Measurements from ENCODE around the gene RAP2A.

RAP2A gene

DNA sequence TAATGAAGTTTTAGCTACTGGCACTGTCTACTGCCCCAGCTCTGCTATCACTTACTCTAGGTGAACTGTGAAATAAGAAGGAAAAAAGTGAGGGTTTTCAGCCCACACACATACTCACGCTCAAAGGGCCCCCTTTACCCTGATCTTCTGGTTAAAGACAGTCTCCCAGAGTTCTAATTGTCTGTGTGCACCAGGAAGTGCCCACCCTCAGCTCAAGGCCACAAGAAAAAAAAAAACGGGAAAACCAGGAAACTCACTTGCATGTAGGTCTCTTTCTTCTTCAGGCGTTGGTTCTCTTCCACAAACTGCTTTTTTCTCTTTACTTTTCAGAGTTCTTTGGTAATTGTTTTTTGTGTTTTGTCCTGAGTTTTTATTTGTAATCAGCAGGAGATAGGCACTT lies 22.1 kb downstream of the RAP2A start:
- no peak for DNase-seq

DNA sequence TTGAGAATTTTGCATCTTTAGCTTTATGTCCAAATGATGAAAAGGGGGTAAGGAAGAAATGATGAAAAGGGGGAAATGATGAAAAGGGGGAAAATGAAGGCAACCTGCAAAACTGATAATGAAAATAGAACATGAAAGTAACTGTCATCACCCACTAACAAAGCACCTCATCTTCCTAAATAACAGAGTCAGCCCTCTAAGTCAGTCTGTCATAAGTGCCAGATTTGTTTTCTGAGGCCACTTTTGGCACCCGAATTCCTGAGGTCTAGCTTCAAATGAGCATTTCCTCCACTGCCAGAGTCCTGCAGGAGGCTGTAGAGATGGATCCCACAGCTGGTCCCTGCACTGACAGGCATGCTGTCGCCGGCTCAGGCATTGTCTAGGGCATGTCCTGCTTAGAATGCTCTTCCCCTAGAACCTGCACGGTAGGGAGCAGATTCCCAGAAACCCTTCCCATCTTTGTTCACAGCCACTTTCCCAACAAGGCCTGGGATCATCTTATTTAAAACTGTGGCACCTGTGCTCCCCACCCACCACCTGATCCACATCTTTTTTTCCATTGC lies 25.3 kb downstream of the RAP2A start:
- no peak for DNase-seq

DNA sequence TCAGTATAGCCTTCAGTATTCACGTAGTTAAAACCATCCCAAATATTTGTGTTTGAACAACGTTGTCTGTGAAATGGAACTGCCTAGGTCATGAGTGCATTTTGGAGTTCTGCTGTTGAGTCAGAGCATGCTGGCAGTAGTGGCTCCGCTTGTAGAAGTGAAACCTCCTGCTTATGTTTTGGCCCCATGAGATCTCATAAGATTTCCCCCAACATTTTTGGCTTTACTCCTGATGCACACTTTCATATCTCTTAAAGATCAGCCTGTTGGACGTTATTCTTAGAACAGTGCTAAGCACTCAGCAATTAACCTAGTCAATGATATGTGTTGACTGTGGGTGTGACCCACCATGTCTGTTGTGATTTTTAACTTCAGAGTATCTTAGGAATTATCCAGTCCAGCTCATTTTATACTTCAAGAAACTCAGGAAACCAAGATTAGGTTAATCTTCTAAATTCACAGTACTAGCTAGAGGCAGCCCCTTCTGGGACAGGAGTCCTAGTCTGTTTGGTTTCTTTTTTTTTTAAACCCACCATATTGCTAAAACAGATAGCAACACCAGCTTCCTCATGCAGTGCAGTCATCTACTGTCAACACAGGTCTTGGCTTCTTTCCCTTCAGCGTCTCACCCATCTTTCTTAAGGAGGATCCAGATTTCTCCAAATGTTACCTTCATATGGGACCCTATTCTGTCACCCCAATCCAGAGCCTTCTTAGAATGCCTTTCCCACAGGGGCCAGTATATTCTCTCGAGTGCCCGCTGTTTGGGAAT lies 26.2 kb downstream of the RAP2A start:
- DNase-seq = no peak

DNA sequence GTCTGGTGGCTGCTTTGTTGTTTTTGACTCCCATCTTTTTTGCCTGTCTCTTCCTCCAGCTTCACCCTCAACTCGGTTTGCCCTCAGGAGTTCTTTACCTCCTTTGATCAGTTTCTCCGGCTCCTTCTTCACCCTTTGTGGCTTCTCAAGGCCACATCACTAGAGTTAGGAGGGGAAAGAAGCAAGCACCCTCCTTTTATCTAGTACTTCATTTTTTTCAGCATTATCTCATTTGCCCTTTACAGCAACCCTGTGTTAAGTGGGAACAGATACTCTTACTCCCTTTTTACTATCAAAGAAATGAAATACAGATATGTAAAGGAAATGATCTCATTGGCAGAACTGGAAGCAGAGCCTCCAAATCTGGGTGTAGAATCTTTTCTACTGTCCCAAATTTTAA lies 26.9 kb downstream of the RAP2A start:
- DNase-seq = no peak

DNA sequence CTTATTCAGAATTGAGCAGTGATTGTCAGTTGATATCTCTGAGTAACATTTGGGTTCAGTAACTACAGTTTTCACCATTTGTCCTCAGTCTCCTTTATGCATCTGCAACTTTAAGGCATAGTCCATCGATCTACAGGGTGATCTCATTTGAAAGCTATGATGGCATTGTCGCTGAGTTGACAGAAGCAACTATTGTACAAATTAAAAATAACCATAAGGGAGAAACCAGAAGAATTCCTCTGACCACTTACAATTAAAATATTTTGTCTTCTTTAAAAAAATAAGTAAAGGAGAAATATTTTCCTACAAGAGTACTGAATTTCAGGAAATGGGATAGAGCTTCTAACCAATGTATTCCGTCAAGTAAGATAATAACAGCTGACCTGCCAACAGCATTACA lies 30.6 kb downstream of the RAP2A start:
- DNase-seq = no peak

DNA sequence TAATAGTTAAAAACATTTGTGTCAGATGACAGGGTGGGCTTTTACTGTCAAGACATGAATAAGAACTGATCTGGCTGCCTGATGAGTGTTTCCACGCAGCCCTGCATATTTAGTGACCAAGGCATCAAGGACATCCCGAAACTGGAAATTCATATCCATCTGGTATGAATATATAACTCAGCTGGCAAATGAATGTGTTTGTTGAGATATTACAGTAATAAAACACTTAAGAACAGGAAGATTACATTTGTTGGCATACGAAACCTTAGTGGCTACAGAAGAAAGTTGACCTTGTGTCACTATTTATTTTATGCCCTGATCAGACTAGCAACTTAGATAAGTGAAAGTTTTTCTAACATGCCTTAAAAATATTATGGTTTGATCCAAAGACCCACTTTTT lies 32.8 kb downstream of the RAP2A start:
- no peak for DNase-seq

DNA sequence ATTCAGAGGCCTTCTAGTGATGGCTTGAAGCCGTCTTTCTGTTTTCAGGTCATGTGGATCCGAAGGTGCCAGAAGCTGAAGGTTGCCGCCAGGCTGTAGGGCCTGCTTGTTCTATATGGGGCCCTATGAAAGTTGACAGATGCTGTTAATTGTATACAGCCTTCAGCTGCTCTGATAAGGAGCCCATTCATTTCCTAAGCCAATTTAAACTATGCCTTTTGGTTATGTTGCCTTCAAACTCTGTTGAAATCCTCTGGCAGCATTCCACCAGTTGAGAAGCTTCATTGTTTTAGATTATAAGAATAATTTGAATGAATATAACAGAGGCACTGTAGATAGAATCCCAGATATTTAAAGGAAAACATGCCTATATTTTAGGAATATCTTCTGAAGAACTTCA lies 34.4 kb downstream of the RAP2A start:
- no peak for DNase-seq

DNA sequence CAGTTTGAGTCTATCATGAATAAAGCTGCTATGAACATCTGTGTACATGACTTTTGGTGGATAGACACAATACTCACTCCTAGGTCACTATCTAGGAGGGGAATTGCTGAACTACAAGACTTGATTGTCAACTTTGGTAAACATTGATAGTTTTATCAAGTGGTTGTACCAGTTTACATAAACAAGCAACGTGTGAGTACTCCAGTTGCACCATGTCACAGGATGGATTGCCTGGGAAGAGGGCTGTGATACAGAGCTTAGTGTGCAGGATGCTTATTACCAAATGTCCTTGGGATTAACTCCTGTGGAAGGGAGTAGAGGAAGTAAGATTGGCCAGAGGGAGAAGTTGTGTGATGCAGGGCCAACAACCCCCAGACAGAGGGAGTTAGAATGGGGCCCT lies 37.7 kb downstream of the RAP2A start:
- DNase-seq = peak; percentile 39

DNA sequence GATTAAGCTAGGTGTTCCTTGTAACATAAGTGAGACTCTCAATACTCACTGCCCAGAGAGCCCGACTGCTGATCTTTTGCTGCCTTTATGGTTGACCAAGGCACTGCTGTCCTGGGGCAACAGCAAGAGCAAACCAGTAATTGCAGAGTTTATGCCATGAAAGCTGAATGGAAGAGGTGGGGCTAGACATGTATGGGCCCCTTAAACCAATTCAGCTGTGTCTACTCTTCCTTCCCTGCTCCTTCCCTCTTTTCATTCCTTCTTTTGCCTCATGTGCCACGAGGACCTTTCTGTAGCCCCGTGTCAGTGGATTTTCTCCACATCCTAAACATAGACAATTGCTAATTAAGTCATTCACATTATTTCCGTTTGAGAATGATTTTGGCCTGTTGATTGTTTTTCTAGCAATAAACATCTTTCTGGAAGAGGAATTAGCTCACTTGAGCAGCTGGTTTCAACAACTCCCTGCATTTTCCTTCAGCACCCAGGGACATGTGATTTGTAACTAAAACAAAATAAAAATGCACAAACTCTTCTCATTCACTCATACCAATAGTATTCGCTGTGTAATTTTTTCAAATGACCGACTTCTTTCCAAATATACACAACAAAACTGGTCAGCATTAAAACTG lies 40.5 kb downstream of the RAP2A start:
- no peak for DNase-seq

DNA sequence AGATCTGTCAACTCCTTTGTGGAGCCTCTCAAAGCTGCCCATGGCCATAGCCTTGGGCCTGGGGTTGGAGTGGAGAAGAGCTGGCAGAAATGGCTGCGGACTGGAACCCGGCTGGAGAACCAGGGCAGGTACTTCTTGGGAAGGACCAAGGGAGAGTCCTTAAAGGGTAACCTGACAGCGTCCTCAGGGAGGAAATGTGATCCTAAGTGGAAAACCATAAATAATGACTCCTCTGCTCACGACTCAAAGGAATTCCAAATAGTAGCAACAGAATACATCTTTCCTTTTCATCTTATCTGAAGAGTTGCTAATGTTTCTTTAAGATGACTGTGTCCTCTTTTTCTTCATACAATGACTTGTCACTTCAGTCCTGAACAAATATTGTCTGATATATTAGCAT lies 41.0 kb downstream of the RAP2A start:
- DNase-seq = no peak

DNA sequence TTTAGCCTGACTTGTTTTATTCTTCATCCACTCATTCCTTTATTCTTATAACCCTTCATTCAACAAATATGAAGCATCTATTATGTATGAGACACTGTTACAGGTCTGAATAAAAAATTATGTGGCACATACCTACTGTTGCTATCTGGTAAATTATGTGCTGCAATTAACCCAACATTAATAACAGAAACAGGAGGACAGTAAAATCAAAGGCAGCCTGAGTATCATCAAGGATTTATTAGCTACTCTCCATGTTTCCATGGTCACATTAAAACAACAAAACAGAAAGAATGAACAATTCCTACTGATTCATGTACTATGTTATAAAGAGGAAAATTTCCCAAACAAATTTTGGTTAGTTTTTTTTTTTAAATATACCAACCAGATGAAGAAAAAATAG lies 43.9 kb downstream of the RAP2A start:
- peak; percentile 1 for DNase-seq

DNA sequence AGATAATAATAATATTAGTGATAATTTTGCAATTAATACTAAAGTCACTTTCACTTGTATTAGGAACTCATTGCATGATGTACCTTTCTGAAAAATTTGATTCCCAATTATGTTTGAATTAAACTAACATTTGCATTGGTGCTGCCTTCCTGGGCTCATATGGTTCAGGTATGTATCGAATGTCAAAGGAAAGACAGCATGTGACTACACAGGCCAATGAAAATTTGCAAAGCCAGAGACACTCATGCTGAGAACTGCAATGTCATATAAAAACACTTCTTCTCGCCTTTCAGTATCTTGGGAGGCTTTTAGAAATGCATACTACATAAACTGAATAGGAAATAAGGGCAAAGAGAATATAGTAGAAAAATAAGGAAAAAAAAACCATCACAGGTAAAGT lies 44.3 kb downstream of the RAP2A start:
- peak; percentile 2 for DNase-seq

DNA sequence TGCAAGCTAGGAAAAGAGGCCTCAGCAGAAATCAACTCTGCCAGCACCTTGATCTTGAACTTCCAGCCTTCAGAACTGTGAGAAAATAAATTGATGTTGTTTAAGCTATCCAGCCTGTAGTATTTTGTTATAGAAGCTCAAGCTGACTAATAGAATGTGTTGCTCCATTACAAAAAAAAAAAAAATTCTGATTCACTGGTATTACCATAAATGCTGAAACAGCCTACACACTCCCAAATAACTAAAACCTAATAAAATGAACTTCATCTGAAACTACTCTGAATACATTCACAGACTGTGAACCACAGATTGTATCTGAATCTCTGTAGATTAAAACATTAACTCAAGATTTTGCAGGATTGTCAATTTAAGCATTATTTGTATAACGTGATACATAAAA lies 49.5 kb downstream of the RAP2A start:
- no peak for DNase-seq

DNA sequence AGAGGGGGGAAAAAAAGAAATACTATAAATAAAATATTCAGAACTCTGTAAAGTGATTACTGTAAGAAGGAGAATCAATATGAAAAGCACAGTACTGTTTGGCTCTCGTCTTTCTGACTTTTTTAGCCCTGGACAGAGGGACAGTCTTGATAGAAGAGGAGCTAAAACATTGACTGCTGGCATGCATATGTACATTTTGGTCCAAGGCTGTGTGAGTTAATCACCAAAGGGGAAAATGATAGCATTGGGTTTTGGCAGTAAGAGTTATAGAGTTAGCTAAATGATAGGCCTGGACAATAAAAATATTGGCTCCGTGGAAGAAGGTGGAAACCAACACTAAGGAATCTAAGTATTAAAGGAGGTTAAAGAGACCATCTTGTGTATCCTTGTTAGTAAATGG lies 50.3 kb downstream of the RAP2A start:
- no peak for DNase-seq

DNA sequence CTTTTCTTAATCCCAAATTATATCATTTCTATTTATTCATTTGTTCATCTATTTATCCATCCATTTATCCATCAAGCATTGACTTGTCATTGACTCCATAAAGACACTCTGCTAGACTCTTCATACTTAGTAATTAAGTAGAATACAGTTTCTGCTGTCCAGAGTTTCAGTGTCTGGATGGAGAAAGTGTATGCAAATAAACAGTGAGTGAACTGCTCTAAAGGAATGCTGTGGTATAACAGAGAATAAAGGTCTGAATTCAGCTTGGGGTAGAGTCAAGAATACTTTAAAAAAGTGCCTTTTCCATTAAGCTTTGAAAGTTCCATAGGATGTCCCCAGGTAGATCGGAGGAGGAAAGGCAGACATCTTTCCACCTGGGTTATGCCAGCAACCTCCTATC lies 51.4 kb downstream of the RAP2A start:
- DNase-seq = no peak

DNA sequence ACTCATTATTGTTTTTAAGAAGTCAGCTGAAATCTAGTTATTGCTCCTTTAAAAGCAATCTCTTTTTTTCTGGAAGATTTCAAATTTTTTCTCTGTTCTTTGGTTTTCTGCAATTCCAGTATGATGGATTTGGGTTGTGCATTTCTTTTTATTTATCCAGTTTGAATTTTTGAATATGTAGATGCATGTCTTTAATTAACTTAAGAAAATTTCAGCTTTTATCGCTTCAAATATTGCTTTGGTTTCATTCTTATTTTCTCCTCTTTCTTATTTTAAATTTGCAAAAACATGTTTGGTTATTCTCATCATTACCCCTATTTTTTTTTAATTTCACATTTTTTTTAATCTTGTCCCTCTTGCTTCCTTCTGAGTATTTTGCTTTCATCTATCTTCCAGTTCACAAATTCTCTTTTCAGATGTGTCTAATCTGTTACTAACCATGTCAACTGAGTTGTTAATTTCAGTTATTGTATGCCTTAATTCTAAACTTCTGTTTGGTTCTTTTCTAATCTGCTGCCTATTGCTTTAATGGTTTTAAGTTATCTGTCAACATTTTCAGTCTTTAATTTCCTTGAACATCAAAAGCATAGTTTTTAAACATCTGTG lies 56.8 kb downstream of the RAP2A start:
- peak; percentile 27 for DNase-seq

DNA sequence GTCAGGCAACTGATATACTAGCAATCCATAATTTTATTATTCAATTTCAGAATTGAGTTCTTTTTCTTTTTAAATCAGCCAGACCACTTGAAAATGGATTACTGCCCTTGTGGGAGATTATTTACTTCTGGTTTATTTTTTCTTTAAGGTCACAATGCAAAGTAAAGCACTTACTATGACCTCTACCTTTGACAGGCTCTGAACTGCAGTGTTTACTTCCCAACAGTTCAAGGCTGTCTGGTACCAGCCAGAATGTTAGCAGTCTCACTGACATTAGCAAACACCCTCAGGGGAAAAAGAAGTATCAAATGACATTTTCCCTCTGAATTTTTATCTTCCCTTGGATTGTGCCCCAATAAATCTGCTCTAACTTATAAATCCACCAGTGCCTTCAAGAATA lies 57.5 kb downstream of the RAP2A start:
- DNase-seq = peak; percentile 83

DNA sequence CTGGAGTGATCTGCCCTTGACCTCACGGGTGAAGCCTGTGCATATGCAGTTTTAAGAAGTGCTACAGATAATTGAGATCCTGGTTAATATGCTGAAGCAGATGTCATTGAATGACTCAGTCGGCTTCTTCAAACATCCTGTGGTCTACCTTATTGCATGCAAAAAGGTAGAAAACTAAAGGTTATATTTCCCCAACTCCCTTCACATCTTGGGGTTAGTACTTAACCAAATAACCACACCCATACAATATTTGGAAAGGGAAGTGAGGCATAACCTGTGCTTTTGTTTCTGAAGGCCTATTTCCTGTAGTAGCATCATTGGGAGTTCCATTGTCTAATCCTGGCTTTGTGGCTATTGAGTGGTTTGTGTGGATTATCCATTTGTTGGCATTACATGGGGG lies 58.3 kb downstream of the RAP2A start:
- DNase-seq = peak; percentile 89

DNA sequence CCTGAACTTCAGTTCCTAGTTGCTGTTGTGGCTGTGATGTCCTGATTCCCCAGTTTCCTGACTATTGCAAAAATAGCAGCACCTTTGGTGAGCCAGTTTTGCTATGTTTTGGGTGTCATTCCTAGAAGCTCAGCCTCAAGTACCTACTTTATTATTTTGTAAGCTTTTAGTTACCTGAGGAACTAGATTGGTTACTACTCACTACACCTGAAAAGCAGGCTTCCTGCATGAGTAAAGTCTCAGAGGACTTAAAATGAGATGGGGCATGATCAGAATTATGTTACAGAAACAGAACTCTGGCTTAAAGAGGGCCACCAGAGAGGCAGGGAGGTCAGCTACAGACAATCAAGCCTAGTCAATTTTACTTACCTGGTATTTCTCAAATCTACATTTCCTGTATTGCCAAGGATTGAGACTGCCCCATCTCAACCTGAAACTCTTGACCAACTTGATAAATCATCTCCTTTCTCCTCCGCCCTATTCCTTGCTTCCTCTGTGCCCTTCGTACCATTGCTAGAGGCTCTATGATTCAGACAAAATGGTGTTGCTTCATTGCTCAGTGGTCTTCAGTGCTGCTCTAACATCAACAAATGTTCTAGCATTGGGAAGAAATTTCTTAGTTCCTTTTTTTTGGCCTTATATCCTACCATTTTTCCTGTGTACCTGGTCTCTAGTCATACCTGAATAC lies 58.9 kb downstream of the RAP2A start:
- DNase-seq = no peak

DNA sequence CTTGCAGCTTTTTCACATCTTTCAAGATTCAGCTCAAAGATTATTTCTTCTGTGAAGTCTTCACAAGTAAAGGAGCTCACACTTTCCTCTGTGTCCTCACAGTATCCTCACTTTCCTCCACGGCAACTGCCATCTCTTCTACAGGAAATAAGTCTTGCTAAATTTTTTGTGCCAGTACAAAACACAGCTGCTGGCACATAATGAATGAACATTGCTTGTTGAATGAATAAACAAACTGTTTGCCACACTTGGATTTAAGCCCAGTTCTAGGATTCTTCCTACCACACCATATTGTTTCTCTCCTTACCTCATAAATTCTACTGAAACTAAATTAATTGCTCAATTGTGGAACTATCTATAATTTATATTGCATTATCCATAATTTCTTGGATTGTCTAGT lies 59.5 kb downstream of the RAP2A start:
- DNase-seq = peak; percentile 20

DNA sequence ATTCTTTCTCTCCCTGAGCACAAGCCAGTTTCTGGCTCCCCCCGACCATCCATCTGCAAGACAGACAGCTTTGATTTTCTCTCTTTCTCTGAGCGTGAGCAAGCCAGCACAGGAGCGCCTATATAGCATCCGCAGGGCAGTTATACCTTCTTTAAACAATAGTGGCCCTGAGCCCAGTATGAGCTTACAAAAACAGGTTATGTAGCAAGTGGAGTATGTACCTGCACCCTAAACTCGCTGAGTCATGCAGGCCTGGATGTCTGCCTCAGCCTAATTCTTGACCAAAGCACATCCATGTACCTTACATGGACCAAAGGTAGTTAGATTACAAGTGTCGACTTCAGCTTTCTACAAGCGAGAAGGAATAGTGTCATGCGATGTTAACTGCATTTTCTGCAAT lies 61.7 kb downstream of the RAP2A start:
- peak; percentile 39 for DNase-seq

DNA sequence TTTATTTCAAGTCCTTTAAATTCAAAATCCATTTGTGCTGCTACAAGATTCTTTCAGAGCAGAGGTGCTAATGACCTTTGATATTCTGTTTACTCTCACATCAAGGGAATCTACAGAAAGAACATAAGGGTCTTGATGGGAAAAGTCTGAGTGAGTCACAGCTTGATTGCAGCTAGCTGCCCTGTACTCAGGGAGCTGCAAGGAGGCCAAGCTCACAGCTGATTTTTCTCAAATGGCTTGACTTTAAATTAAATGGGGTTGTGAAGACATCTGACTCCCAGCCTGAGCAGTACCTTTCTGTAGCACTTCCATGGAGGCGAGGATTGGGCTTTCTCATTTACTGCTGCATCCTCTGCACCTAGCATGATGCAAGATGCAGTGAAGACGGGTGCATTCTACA lies 62.5 kb downstream of the RAP2A start:
- peak; percentile 15 for DNase-seq

DNA sequence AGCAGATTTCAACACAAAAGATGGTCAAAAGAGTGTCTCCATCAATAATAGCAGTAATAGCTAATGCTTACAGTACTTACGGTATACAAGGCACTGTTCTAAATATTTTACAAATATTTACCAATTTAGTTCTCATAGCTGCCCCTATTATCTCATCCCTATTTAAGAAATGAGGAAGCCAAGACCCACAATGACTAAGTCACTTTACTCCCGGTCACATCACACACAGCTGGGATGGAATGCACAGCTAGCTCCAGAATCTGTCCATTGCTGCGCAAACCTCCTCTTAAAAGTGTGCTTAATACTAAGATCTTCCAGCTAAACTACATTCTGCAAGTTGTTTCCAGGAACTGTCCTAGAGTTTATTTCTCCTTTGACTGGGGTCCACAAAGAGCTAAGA lies 63.4 kb downstream of the RAP2A start:
- no peak for DNase-seq

DNA sequence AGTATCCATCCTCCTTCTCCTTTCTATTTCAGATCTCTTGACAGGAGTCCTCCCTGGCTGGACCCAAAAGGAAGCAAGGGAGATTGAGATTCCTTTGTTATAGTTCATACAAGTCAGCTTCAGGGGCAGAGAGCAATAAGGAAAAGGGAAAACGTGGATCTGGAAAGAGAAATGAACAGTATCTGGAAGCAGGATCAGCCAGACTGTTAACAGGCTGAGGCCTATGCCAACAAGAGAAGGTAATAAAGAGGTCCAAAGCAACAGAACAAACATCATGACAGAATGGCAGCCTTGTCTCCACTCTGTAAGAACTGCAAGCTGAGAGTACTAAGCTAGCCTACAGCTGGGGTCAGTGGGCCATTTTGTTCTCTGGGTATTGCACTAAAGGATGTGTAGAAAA lies 64.5 kb downstream of the RAP2A start:
- DNase-seq = no peak

All from DMS53 (cell line).